Stimulated activated CD4-positive, alpha-beta T cell treated with anti-CD3 and anti-CD28 coated beads, TNF-alpha, amount 100 ng/mL, for 24 hours (primary cell): Measurements from ENCODE around the gene TENT5D.
"Not testable (repeated sequence)": the region's sequence is repeated elsewhere in the genome, so short reads cannot be mapped to it uniquely, and the experiment has no call there.

Experiments used
- DNase-seq, 3 experiments: peaks; one replicate each; pipeline ENCODE4 v3.0.0-alpha.2; 2020; ENCODE audit warnings: low read depth in 3 of 3

The TENT5D gene

DNA sequence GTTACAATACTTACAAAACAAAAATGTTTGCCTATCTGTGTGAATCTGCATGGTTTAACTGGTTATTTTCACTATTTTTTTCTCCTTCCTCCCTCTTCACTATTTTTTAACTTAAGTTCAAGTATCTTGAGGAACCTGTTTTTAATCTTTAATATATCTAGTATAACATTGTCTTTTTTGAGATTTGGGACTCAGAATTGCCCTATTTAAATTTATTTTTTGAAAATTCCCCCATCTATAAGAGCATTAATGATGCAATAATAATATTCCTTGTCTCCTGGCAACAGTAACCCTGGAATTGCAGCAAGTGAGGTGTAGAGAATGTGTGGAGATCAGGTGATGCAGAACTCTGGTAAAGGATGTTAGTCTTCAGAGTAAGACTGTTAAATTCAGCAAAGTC is at the start of gene TENT5D:
Gene TENT5D (plus strand): TSS at position 301 of the 400 bp plus-strand sequence. CDS start 22,093 bp downstream, outside the sequence.
- no peak for DNase-seq

DNA sequence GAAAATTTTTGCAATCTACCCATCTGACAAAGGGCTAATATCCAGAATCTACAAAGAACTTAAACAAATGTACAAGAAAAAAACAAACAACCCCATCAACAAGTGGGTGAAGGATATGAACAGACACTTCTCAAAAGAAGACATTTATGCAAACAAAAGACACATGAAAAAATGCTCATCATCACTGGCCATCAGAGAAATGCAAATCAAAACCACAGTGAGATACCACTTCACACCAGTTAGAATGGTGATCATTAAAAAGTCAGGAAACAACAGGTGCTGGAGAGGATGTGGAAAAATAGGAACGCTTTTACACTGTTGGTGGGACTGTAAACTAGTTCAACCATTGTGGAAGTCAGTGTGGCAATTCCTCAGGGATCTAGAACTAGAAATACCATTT is 34.6 kb upstream of the TENT5D start:
- not testable (repeated sequence) for DNase-seq

DNA sequence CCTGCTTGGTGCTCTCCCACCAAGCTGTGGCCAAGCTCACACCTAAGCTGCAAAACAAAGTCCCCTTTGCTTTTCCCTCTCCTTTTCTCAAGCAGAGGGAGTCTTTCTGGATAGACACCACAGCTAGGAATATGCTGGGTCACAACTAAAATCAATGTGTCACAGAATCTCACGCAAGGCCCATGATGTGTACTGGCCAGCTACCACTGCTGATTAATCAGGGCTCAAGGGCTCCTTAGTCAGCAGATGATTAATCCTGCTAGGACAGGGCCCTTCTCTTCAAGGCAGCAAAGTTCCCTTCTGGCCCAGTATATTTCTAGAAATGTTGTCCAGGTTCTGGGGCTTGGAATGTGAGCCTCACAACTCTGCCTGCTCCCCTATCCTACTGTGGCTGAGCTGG is 32.0 kb upstream of the TENT5D start:
- no peak for DNase-seq

DNA sequence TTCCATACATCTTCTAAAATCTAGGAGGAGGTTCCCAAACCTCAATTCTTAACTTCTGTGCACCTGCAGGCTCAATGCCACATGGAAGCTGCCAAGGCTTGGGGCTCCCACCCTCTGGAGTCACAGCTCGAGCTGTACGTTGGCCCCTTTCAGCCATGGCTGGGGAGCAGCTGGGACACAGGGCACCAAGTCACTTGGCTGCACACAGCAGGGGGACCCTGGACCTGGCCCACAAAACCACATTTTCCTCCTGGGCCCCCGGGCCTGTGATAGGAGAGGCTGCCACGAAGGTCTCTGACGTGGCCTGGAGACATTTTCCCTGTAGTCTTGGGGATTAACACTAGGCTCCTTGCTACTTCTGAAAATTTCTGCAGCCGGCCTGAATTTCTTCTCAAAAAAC is 8.2 kb upstream of the TENT5D start:
- DNase-seq = no peak

DNA sequence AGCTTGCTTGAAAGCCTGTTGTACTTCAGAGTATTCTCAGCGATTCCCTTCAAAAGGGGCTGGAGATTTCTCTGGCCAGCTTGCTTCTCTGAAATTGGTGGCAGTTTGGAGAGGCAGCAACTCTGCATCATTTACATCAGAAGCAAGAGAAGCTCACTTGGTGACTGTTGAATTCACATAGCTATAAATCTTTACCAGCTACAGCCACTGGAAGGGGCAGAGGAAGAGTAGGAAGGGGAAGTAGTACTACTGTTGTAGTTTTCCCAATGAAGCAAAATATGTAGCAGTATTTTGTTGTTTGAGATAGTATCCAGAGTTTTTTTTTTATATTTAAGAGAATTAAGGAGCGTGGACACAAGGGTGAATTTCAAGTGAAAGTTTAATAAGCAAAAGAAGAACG is 2.8 kb downstream of the TENT5D start:
- no peak for DNase-seq

DNA sequence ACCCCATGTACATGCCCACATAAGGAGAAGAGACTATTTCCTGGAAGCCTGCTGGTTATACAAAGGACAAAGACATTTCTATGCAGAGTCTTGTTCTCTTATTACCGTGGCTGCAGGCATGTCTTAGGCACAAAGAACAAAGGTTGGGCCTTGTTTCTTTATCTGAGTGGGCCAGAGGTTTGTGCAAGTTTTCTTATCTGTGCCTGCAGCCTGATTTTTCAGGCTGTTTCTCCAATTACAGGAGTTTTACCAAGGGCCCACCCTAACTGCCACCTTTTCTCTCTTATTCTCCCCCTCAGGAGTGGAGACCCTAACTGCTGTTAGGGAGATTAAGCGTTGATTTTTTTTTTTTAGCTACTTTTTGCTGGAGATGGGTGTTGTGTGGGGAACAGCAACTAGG is 3.5 kb downstream of the TENT5D start:
- no peak for DNase-seq

DNA sequence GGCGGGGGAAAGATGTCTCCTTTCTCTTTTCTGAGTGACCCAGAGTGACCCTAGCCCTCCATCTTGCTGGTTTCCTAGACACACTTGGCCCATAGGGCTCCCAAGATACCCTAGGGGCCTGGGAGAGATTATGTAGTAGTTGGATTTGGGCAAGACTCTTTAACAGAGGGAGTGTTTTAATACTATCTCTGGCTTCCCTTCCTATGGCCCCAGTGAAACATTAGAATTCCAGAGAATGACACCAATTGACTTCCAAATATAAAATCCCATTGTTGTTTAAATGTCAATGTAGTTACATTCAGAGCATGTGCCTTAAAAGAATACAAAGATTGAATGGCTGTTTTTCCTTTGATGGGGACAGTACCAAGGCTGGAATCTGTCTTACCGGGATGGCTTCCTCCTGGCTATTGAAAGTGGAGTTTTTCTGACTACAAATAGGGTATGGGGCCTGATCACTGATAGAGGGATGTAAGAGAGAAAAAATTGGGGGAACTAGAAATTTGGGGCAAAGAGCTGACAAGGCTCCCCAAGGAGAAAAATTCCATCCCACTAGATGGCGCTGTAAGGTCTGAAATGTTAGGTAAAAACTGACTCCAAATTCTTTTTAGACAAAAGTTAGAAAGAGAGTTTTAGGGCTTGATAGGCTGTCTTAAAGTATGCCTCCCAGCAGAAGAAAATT is 10.7 kb downstream of the TENT5D start:
- no peak for DNase-seq

DNA sequence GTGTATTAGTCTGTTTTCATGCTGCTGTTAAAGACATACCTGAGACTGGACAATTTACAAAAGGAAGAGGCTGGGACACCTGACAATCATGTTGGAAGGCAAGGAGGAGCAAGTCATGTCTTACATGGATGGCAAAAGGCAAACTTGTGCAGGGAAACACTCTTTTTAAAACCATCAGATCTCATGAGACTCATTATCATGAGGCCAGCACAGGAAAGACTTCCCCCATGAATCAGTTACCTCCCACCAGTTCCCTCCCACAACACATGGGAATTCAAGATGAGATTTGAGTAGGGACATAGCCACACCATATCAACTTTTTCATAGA is 11.2 kb downstream of the TENT5D start:
- DNase-seq = no peak

DNA sequence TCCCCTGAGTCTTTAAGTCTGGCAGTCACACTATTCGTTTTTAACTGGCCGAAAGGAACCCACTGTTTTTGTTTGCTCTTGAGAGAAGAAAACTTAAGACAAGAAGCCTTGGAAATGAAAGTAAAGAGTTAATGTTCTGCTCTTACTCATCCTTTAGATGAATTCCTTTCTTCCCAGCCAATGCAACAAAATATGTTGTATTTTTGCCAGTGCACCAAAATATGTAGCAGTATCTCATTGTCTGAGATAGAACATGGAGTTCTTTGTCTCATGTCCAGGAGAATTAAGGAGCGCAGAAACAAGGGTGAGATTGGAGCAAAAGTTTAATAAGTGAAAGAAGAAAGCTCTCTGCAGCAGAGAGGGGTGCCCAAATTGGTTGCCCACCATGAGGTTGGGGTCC is 12.2 kb downstream of the TENT5D start:
- no peak for DNase-seq

DNA sequence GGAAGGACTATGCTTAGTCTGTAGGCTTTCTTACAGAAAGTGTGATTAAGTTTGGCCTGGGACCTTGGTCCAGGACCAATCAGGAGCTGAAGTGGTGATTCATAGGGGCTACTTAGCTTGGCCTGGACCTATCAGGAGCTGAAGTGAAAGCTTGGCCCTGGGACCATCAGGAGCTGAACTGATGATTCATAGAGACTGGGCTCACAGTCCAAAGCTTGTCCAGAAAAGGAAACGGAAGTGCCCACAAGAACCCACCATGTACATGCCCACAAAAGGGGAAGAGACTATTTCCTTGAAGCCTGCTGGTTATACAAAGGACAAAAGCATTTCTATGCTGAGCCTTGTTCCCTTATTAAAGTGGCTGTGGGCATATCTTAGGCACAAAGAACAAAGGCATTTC is 12.6 kb downstream of the TENT5D start:
- no peak for DNase-seq

DNA sequence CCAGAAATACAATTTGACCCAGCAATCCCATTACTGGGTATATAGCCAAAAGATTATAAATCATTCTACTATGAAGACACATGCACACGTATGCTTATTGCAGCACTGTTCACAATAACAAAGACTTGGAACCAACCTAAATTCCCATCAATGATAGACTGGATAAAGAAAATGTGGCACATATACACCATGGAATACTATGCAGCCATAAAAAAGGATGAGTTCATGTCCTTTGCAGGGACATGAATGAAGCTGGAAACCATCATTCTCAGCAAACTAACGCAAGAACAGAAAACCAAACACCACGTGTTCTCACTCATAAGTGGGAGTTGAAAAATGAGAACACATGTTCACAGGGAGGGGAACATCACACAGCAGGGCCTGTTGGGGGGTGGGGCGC is 47.9 kb downstream of the TENT5D start:
- not testable (repeated sequence) for DNase-seq

DNA sequence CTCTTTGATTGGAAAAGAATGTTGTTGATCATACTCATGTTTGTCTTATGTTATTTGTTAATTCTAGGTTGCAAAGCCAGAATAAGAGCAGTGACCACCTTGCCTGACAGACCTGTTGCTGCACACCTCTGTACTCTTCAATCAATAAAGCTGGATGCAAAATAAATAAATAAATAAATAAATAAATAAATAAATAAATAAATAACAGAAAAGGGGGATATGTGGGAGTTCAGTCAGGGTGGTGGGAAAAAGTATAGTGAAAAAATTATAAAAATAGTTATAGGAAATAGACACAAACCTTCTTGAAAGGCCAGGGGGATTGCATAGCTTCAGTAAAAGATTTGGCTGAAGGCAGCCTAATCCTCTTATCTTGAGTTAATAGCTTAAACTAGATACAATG is 51.3 kb downstream of the TENT5D start:
- no peak for DNase-seq

DNA sequence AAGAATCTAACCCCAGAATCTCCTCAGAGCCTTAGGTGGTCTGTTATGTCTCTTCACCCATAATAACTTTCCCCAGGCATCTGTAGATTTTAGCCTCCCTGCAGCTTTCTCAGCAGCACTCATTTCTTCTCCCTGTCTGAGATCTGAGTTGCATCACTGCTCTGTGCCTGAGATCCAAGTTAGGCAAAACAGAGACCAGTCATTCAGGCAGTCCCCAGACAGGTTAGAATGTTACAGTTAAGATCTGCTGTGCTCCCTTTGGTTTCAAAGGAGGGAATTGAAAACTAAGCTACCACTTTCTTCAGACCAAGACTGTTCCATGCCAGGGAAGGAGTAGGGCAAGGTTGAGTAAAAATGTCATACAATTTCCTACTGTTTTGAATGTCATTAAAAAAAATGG is 65.3 kb downstream of the TENT5D start:
- DNase-seq = no peak

DNA sequence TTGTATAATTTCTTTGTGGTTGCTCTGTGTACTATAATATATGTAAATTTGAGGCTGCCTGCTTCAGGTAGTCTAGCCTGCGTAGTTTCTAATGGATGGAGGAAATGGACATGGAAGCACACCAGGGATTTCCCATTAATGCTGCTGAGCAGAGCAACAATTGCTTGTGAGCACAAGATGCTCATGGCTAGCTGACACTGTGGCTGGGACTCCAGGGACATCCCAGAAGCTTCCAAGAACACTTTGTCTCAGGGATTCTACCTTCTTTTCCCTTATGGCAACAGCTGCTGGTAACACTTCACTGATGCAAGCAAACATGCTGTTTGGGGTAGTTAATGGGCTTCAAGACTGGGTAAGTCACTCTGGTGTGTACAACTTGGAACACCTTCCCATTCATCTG is 66.1 kb downstream of the TENT5D start:
- no peak for DNase-seq

DNA sequence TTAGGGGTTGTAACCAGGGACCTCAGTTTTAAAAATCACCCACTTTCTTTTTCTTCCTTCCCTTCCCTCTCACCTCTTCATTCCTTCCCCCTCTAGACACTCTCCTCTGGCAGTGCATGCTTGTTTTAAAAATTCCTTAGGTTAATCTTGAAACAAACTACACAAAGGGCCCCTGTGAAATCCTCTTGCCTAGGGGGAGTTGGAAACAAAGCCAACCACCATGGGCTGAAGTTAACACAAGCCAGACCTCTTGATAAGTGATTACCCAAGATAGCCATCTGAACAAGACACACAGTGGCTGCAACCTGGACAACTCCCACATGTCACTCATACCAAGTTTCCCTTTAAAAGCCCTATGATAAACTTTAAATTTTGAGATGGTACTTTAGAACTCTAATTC is 68.9 kb downstream of the TENT5D start:
- no peak for DNase-seq
